SK-N-SH treated with all-trans-retinoic acid at 6 μM for 48 hours (cell line): ENCODE data around the gene PIK3R1.

Source experiments
- ATAC-seq: fragments of 200-7000 bp; cut with Tn5 transposase; 3 replicates; pipeline ENCODE4 v1.9.1; 2020; ENCODE audit warnings: mild to moderate bottlenecking, moderate library complexity
- ARNTL ChIP-seq: fragments of 450-650 bp; formaldehyde crosslinking; IDR thresholded peaks from 2 replicates; pipeline ENCODE4 v1.5.0; 2020; ENCODE audit warnings: low read depth, mild to moderate bottlenecking, moderate library complexity, borderline replicate concordance
- BACH2 ChIP-seq: fragments of 250-450 bp; sonication (Bioruptor Pico); IDR thresholded peaks from 2 replicates; pipeline ENCODE4 v1.9.0; 2021; ENCODE audit warnings: mild to moderate bottlenecking, borderline replicate concordance
- CSDC2 ChIP-seq: fragments of 250-450 bp; sonication (Bioruptor Pico); IDR thresholded peaks from 2 replicates; pipeline ENCODE4 v1.5.0; 2020; ENCODE audit warnings: mild to moderate bottlenecking, moderate library complexity
- CSRNP3 ChIP-seq: fragments of 250-450 bp; sonication (Bioruptor Pico); IDR thresholded peaks from 2 replicates; pipeline ENCODE4 v1.5.1; 2021; ENCODE audit warnings: mild to moderate bottlenecking, moderate library complexity
- ESRRG ChIP-seq: fragments of 250-450 bp; sonication (Bioruptor Pico); IDR thresholded peaks from 2 replicates; pipeline ENCODE4 v1.6.1; 2021; ENCODE audit warnings: mild to moderate bottlenecking
- GLIS3 ChIP-seq: fragments of 250-450 bp; sonication (Bioruptor Pico); IDR thresholded peaks from 2 replicates; pipeline ENCODE4 v1.5.0; 2020; ENCODE audit warnings: mild to moderate bottlenecking, moderate library complexity
- ISL1 ChIP-seq: fragments of 250-450 bp; sonication (Bioruptor Pico); IDR thresholded peaks from 2 replicates; pipeline ENCODE4 v2.1.2; 2022; ENCODE audit warnings: mild to moderate bottlenecking, moderate library complexity
- OSR1 ChIP-seq: fragments of 250-450 bp; sonication (Bioruptor Pico); IDR thresholded peaks from 2 replicates; pipeline ENCODE4 v1.8.0; 2022; ENCODE audit warnings: moderate library complexity, mild to moderate bottlenecking, inconsistent platforms
- PATZ1 ChIP-seq: fragments of 250-450 bp; sonication (Bioruptor Pico); IDR thresholded peaks from 2 replicates; pipeline ENCODE4 v1.8.0; 2020; ENCODE audit warnings: mild to moderate bottlenecking, moderate library complexity, borderline replicate concordance
- PPARA ChIP-seq: fragments of 250-450 bp; sonication (Bioruptor Pico); IDR thresholded peaks from 2 replicates; pipeline ENCODE4 v1.5.0; 2020; ENCODE audit warnings: mild to moderate bottlenecking, borderline replicate concordance
- RARB ChIP-seq: fragments of 250-450 bp; sonication (Bioruptor Pico); IDR thresholded peaks from 2 replicates; pipeline ENCODE4 v1.8.0; 2021; ENCODE audit warnings: mild to moderate bottlenecking, moderate library complexity
- TCF4 ChIP-seq: fragments of 250-450 bp; sonication (Bioruptor Pico); IDR thresholded peaks from 2 replicates; pipeline ENCODE4 v1.8.0; 2021; ENCODE audit warnings: mild to moderate bottlenecking, moderate library complexity, borderline replicate concordance
- TOX ChIP-seq: fragments of 250-450 bp; sonication (Bioruptor Pico); IDR thresholded peaks from 2 replicates; pipeline ENCODE4 v1.8.0; 2021; ENCODE audit warnings: mild to moderate bottlenecking, moderate library complexity, borderline replicate concordance
- TSHZ2 ChIP-seq: fragments of 250-450 bp; sonication (Bioruptor Pico); IDR thresholded peaks from 2 replicates; pipeline ENCODE4 v1.5.0; 2020; ENCODE audit warnings: mild to moderate bottlenecking, moderate library complexity
- ZC3H10 ChIP-seq: fragments of 250-450 bp; sonication (Bioruptor Pico); IDR thresholded peaks from 2 replicates; pipeline ENCODE4 v1.5.1; 2021; ENCODE audit warnings: mild to moderate bottlenecking, moderate library complexity
- ZFP3 ChIP-seq: fragments of 250-450 bp; sonication (Bioruptor Pico); IDR thresholded peaks from 2 replicates; pipeline ENCODE4 v1.5.0; 2020; ENCODE audit warnings: mild to moderate bottlenecking, moderate library complexity
- ZFP30 ChIP-seq: fragments of 450-650 bp; formaldehyde crosslinking; IDR thresholded peaks from 2 replicates; pipeline ENCODE4 v1.5.0; 2022; ENCODE audit warnings: mild to moderate bottlenecking, moderate library complexity
- ZNF565 ChIP-seq: fragments of 450-650 bp; formaldehyde crosslinking; conservative IDR thresholded peaks from 2 replicates; pipeline ENCODE4 v1.5.0; 2020; ENCODE audit warnings: low read depth, mild to moderate bottlenecking, moderate library complexity
- ZNF8 ChIP-seq: fragments of 450-650 bp; formaldehyde crosslinking; IDR thresholded peaks from 2 replicates; pipeline ENCODE4 v1.5.0; 2020; ENCODE audit warnings: mild to moderate bottlenecking, moderate library complexity
- TF ChIP-seq, protein P1 (sequence below): fragments of 250-450 bp; sonication (Bioruptor Pico); IDR thresholded peaks from 2 replicates; pipeline ENCODE4 v1.8.0; 2021; ENCODE audit warnings: low read depth, mild to moderate bottlenecking, moderate library complexity, borderline replicate concordance

Gene PIK3R1

GRCh38 chr5:68170826-68171558 lies 44.6 kb upstream of the PIK3R1 start:
- no peak for TF ChIP-seq PPARA
- no peak for TF ChIP-seq CSRNP3 (CRISPR knock-in tag)
- no peak for TF ChIP-seq ESRRG (CRISPR knock-in tag)
- TF ChIP-seq CSDC2 (CRISPR knock-in tag): no peak
- no peak for TF ChIP-seq ZFP30
- TF ChIP-seq TSHZ2 (CRISPR knock-in tag): no peak
- TF ChIP-seq ZFP3: no peak
- no peak for TF ChIP-seq RARB
- TF ChIP-seq ISL1: no peak
- no peak for TF ChIP-seq ARNTL (CRISPR knock-in tag)
- no peak for TF ChIP-seq ZNF565 (CRISPR knock-in tag)
- TF ChIP-seq TCF4 (CRISPR knock-in tag): no peak
- no peak for TF ChIP-seq ZNF8 (CRISPR knock-in tag)
- no peak for ATAC-seq

- TF ChIP-seq TOX (CRISPR knock-in tag) (no peak), ZNF565 (CRISPR knock-in tag) (no peak)
- no peak for ATAC-seq
These were observed 43.2 kb upstream of the PIK3R1 start for GRCh38 chr5:68172314-68172713.

- TF ChIP-seq BACH2 (CRISPR knock-in tag) (no peak), RARB (no peak), TOX (CRISPR knock-in tag) (no peak), PATZ1 (CRISPR knock-in tag) (no peak), ZNF565 (CRISPR knock-in tag) (no peak), GLIS3 (CRISPR knock-in tag) (no peak), ZFP30 (no peak), ISL1 (no peak), CSDC2 (CRISPR knock-in tag) (no peak), ARNTL (CRISPR knock-in tag) (no peak), CSRNP3 (CRISPR knock-in tag) (no peak), TCF4 (CRISPR knock-in tag) (no peak), ZFP3 (no peak), ZC3H10 (CRISPR knock-in tag) (no peak), ZNF8 (CRISPR knock-in tag) (no peak), OSR1 (no peak), PPARA (no peak)
- TF ChIP-seq, protein P1, sequence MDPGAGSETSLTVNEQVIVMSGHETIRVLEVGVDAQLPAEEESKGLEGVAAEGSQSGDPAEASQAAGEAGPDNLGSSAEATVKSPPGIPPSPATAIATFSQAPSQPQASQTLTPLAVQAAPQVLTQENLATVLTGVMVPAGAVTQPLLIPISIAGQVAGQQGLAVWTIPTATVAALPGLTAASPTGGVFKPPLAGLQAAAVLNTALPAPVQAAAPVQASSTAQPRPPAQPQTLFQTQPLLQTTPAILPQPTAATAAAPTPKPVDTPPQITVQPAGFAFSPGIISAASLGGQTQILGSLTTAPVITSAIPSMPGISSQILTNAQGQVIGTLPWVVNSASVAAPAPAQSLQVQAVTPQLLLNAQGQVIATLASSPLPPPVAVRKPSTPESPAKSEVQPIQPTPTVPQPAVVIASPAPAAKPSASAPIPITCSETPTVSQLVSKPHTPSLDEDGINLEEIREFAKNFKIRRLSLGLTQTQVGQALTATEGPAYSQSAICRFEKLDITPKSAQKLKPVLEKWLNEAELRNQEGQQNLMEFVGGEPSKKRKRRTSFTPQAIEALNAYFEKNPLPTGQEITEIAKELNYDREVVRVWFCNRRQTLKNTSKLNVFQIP: no peak
- no peak for ATAC-seq
These were observed 42.5 kb upstream of the PIK3R1 start for GRCh38 chr5:68173007-68173406.
